WTC11 (cell line): Measurements from ENCODE around the gene SCUBE1. TPM values are rescaled to one million over a fixed set of nuclear protein-coding genes. Genes with fewer than 3 reads are reported as not detected.

Experiments used
- ATAC-seq: fragments of 200-7000 bp; cut with Tn5 transposase; 2 replicates; pipeline ENCODE4 v1.10.0; 2021; ENCODE audit warnings: mild to moderate bottlenecking, moderate library complexity
- CTCF ChIA-PET: fragments of 300-600 bp; sonication (Branson Sonifier 250); formaldehyde crosslinking; loops from one replicate; lab custom pipeline; 2021; ENCODE audit warnings: antibody characterized with exemption; lab: Charles Lee
- POLR2A ChIA-PET: fragments of 350-600 bp; sonication (Branson Sonifier 250); formaldehyde crosslinking; loops from one replicate; lab custom pipeline; 2021; ENCODE audit warnings: antibody characterized with exemption; lab: Charles Lee
- DNase-seq: peaks from one replicate; pipeline ENCODE4 v3.0.0; 2021; ENCODE audit warnings: low spot score
- H3K27ac Mint-ChIP-seq: 2 replicates; pipeline ENCODE4 v1.8.0; 2021; ENCODE audit warnings: mixed read lengths
- H3K27me3 Mint-ChIP-seq: 2 replicates; pipeline ENCODE4 v1.8.0; 2021; ENCODE audit warnings: low read depth, mild to moderate bottlenecking, moderate library complexity, mixed read lengths
- H3K36me3 Mint-ChIP-seq: 2 replicates; pipeline ENCODE4 v1.8.0; 2021; ENCODE audit warnings: mixed read lengths
- H3K4me1 Mint-ChIP-seq: 2 replicates; pipeline ENCODE4 v1.8.0; 2022; ENCODE audit warnings: mixed read lengths
- H3K4me3 Mint-ChIP-seq: 2 replicates; pipeline ENCODE4 v1.8.0; 2021; ENCODE audit warnings: mild to moderate bottlenecking, moderate library complexity, mixed read lengths
- H3K9me3 Mint-ChIP-seq: 2 replicates; pipeline ENCODE4 v1.8.0; 2021; ENCODE audit warnings: mixed read lengths
- ATF1 ChIP-seq: sonication (generic); formaldehyde crosslinking; IDR thresholded peaks from 2 replicates; pipeline ENCODE4 v1.8.1; 2023; ENCODE audit warnings: mild to moderate bottlenecking, moderate library complexity, missing genetic modification reagents
- CREM ChIP-seq: sonication (generic); formaldehyde crosslinking; IDR thresholded peaks from 2 replicates; pipeline ENCODE4 v1.8.1; 2022; ENCODE audit warnings: mild to moderate bottlenecking, missing genetic modification reagents, moderate library complexity
- ESRRA ChIP-seq: sonication (generic); formaldehyde crosslinking; IDR thresholded peaks from 2 replicates; pipeline ENCODE4 v1.8.1; 2022; ENCODE audit warnings: mild to moderate bottlenecking, missing genetic modification reagents, borderline replicate concordance
- ETV6 ChIP-seq: sonication (generic); formaldehyde crosslinking; IDR thresholded peaks from 2 replicates; pipeline ENCODE4 v1.8.1; 2022; ENCODE audit warnings: mild to moderate bottlenecking, missing genetic modification reagents
- HMGA2 ChIP-seq: fragments of 250-450 bp; sonication (Bioruptor Pico); IDR thresholded peaks from 2 replicates; pipeline ENCODE4 v1.4.0; 2021; ENCODE audit warnings: mild to moderate bottlenecking, moderate library complexity
- JAZF1 ChIP-seq: fragments of 250-450 bp; sonication (Bioruptor Pico); IDR thresholded peaks from 2 replicates; pipeline ENCODE4 v1.9.0; 2021; ENCODE audit warnings: moderate library complexity, mild to moderate bottlenecking, inconsistent platforms
- OVOL2 ChIP-seq: fragments of 250-450 bp; sonication (Bioruptor Pico); IDR thresholded peaks from 2 replicates; pipeline ENCODE4 v1.9.0; 2021; ENCODE audit warnings: mild to moderate bottlenecking, borderline replicate concordance
- SMAD3 ChIP-seq: sonication (generic); formaldehyde crosslinking; IDR thresholded peaks from 2 replicates; pipeline ENCODE4 v1.8.0; 2022; ENCODE audit warnings: missing genetic modification reagents, mild to moderate bottlenecking, borderline replicate concordance
- SOX15 ChIP-seq: fragments of 250-450 bp; sonication (Bioruptor Pico); IDR thresholded peaks from 2 replicates; pipeline ENCODE4 v1.9.0; 2021; ENCODE audit warnings: mild to moderate bottlenecking
- ZBTB21 ChIP-seq: sonication (generic); formaldehyde crosslinking; IDR thresholded peaks from 2 replicates; pipeline ENCODE4 v1.8.1; 2023; ENCODE audit warnings: mild to moderate bottlenecking, missing genetic modification reagents, borderline replicate concordance
- ZNF121 ChIP-seq: sonication (generic); formaldehyde crosslinking; IDR thresholded peaks from 2 replicates; pipeline ENCODE4 v1.8.0; 2023; ENCODE audit warnings: missing genetic modification reagents
- ZNF671 ChIP-seq: fragments of 250-450 bp; sonication (Bioruptor Pico); IDR thresholded peaks from 2 replicates; pipeline ENCODE4 v1.8.0; 2021; ENCODE audit warnings: mild to moderate bottlenecking
- total RNA-seq: library from RNA; stranded (reverse); gene quantifications from 3 replicates; pipeline ENCODE4 v1.2.3, GENCODE V29; 2021
- TF ChIP-seq, protein P1 (sequence below): sonication (generic); formaldehyde crosslinking; IDR thresholded peaks from 2 replicates; pipeline ENCODE4 v1.8.0; 2023; ENCODE audit warnings: mild to moderate bottlenecking, missing genetic modification reagents
- TF ChIP-seq, protein P2 (sequence below): fragments of 250-450 bp; sonication (Bioruptor Pico); IDR thresholded peaks from 2 replicates; pipeline ENCODE4 v1.9.0; 2021; ENCODE audit warnings: moderate library complexity, mild to moderate bottlenecking, inconsistent platforms, borderline replicate concordance
- TF ChIP-seq, protein P3 (sequence below): fragments of 250-450 bp; sonication (Bioruptor Pico); IDR thresholded peaks from 2 replicates; pipeline ENCODE4 v1.9.0; 2021; ENCODE audit warnings: mild to moderate bottlenecking, borderline replicate concordance
- TF ChIP-seq, protein P4 (sequence below): sonication (generic); formaldehyde crosslinking; IDR thresholded peaks from 2 replicates; pipeline ENCODE4 v1.8.0; 2022; ENCODE audit warnings: mild to moderate bottlenecking, missing genetic modification reagents
- TF ChIP-seq, protein P5 (sequence below): sonication (generic); formaldehyde crosslinking; IDR thresholded peaks from 2 replicates; pipeline ENCODE4 v1.8.1; 2023; ENCODE audit warnings: mild to moderate bottlenecking, missing genetic modification reagents, moderate library complexity

The SCUBE1 gene
- total RNA-seq, 1 experiment from 2014 or later = 6.9 TPM

DNA sequence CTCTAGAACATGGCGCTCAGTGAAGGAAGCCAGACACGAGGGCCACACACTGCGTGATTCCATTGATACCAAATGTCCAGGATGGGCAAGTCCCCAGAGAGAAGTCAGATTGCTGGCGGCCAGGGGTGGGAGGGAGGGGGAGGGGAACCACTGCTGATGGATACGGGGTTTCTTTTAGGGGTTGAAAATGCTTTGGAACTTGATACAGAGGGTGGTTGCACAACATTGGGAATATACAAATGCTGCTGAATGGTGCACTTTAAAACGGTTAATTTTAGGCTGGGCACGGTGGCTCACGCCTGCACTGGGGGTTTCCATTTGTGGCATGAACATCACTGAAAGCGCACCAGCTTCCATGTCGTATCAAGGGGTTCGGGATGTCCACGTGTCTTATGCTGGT is 186.8 kb downstream of the SCUBE1 start (continued):
- TF ChIP-seq, protein P1, sequence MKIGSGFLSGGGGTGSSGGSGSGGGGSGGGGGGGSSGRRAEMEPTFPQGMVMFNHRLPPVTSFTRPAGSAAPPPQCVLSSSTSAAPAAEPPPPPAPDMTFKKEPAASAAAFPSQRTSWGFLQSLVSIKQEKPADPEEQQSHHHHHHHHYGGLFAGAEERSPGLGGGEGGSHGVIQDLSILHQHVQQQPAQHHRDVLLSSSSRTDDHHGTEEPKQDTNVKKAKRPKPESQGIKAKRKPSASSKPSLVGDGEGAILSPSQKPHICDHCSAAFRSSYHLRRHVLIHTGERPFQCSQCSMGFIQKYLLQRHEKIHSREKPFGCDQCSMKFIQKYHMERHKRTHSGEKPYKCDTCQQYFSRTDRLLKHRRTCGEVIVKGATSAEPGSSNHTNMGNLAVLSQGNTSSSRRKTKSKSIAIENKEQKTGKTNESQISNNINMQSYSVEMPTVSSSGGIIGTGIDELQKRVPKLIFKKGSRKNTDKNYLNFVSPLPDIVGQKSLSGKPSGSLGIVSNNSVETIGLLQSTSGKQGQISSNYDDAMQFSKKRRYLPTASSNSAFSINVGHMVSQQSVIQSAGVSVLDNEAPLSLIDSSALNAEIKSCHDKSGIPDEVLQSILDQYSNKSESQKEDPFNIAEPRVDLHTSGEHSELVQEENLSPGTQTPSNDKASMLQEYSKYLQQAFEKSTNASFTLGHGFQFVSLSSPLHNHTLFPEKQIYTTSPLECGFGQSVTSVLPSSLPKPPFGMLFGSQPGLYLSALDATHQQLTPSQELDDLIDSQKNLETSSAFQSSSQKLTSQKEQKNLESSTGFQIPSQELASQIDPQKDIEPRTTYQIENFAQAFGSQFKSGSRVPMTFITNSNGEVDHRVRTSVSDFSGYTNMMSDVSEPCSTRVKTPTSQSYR (CRISPR knock-in tag) = no peak
- TF ChIP-seq ATF1 (CRISPR knock-in tag) = no peak
- TF ChIP-seq, protein P2, sequence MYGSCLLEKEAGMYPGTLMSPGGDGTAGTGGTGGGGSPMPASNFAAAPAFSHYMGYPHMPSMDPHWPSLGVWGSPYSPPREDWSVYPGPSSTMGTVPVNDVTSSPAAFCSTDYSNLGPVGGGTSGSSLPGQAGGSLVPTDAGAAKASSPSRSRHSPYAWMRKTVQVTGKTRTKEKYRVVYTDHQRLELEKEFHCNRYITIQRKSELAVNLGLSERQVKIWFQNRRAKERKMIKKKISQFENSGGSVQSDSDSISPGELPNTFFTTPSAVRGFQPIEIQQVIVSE = no peak
- TF ChIP-seq JAZF1 (CRISPR knock-in tag) = no peak
- TF ChIP-seq ESRRA (CRISPR knock-in tag) = no peak
- no peak for TF ChIP-seq ZNF671 (CRISPR knock-in tag)
- TF ChIP-seq, all 79 proteins: peak for 0

DNA sequence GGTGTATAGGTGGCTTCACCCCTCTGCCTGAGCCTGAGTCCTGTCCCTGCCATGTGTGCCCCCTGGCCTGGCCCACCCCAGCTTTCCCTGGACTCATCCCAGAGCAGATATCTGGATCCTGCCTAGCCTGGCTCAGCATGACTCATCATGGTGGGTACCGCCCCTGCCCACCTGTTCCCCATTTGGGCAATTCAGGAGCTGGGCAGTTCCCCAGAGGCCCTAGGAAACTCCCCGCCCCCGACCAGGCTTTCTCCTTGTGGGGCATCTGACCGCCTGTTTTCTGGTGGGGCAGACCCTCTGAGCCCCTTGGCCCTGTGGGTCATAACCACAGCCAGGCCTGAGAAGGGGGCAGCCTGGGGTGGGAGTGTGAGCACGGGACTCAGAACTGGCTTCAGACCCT is 187.4 kb downstream of the SCUBE1 start:
- H3K36me3 Mint-ChIP-seq = no peaks in the 10 kb centered on the region
- no peak overlapping the region for H3K4me3 Mint-ChIP-seq
- no peaks in the 10 kb centered on the region for H3K9me3 Mint-ChIP-seq
- POLR2A ChIA-PET = no interaction called here
- CTCF ChIA-PET = interaction anchor here (1.0 to 1.1 kb wide), 2 partner anchors 20 to 32 kb away, joined by 3 to 4 read pairs; no protein-coding TSS in a partner anchor
- ATAC-seq (no peak), DNase-seq (no peak)
- peaks cover 8% of the 10 kb centered on the region for H3K27me3 Mint-ChIP-seq
- no peak overlapping the region for H3K27ac Mint-ChIP-seq
- peaks cover 6% of the 10 kb centered on the region for H3K4me1 Mint-ChIP-seq
- TF ChIP-seq, protein P3, sequence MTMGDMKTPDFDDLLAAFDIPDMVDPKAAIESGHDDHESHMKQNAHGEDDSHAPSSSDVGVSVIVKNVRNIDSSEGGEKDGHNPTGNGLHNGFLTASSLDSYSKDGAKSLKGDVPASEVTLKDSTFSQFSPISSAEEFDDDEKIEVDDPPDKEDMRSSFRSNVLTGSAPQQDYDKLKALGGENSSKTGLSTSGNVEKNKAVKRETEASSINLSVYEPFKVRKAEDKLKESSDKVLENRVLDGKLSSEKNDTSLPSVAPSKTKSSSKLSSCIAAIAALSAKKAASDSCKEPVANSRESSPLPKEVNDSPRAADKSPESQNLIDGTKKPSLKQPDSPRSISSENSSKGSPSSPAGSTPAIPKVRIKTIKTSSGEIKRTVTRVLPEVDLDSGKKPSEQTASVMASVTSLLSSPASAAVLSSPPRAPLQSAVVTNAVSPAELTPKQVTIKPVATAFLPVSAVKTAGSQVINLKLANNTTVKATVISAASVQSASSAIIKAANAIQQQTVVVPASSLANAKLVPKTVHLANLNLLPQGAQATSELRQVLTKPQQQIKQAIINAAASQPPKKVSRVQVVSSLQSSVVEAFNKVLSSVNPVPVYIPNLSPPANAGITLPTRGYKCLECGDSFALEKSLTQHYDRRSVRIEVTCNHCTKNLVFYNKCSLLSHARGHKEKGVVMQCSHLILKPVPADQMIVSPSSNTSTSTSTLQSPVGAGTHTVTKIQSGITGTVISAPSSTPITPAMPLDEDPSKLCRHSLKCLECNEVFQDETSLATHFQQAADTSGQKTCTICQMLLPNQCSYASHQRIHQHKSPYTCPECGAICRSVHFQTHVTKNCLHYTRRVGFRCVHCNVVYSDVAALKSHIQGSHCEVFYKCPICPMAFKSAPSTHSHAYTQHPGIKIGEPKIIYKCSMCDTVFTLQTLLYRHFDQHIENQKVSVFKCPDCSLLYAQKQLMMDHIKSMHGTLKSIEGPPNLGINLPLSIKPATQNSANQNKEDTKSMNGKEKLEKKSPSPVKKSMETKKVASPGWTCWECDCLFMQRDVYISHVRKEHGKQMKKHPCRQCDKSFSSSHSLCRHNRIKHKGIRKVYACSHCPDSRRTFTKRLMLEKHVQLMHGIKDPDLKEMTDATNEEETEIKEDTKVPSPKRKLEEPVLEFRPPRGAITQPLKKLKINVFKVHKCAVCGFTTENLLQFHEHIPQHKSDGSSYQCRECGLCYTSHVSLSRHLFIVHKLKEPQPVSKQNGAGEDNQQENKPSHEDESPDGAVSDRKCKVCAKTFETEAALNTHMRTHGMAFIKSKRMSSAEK = no peak
- TF ChIP-seq SOX15 (CRISPR knock-in tag) = no peak
- TF ChIP-seq, protein P2 = no peak
- TF ChIP-seq OVOL2 = no peak
- TF ChIP-seq, protein P4, sequence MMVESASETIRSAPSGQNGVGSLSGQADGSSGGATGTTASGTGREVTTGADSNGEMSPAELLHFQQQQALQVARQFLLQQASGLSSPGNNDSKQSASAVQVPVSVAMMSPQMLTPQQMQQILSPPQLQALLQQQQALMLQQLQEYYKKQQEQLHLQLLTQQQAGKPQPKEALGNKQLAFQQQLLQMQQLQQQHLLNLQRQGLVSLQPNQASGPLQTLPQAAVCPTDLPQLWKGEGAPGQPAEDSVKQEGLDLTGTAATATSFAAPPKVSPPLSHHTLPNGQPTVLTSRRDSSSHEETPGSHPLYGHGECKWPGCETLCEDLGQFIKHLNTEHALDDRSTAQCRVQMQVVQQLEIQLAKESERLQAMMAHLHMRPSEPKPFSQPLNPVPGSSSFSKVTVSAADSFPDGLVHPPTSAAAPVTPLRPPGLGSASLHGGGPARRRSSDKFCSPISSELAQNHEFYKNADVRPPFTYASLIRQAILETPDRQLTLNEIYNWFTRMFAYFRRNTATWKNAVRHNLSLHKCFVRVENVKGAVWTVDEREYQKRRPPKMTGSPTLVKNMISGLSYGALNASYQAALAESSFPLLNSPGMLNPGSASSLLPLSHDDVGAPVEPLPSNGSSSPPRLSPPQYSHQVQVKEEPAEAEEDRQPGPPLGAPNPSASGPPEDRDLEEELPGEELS (CRISPR knock-in tag) = no peak
- TF ChIP-seq HMGA2 (CRISPR knock-in tag) = no peak
- TF ChIP-seq, protein P1 (CRISPR knock-in tag) = no peak
- TF ChIP-seq SMAD3 (CRISPR knock-in tag) = no peak
- TF ChIP-seq ZNF121 (CRISPR knock-in tag) = no peak
- TF ChIP-seq, protein P5, sequence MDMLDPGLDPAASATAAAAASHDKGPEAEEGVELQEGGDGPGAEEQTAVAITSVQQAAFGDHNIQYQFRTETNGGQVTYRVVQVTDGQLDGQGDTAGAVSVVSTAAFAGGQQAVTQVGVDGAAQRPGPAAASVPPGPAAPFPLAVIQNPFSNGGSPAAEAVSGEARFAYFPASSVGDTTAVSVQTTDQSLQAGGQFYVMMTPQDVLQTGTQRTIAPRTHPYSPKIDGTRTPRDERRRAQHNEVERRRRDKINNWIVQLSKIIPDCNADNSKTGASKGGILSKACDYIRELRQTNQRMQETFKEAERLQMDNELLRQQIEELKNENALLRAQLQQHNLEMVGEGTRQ (CRISPR knock-in tag) = no peak
- TF ChIP-seq ETV6 (CRISPR knock-in tag) = no peak
- no peak for TF ChIP-seq CREM (CRISPR knock-in tag)
- no peak for TF ChIP-seq ZBTB21 (CRISPR knock-in tag)
- TF ChIP-seq, all 79 proteins: peak for 0
